Uterus (tissue), 2 donors: ENCODE results near the gene DYNLT1.

ENCODE experiments used
- POLR2A ChIP-seq, 2 donors: fragments of 450-650 bp; IDR thresholded peaks; one replicate each; pipeline ENCODE4 v1.6.1; 2016; ENCODE audit warnings: antibody characterized with exemption in 2 of 2, mild to moderate bottlenecking in 1 of 2, moderate library complexity in 1 of 2
- TF ChIP-seq, protein P1 (sequence below), 4 experiments: fragments of 200-600 bp in 2 of 4; fragments of 450-650 bp in 2 of 4; sonication (generic) in 2 of 4; IDR thresholded peaks; one replicate each; pipeline ENCODE4 v1.5.1; 2016 to 2019; ENCODE audit warnings: antibody characterized with exemption in 4 of 4, mild to moderate bottlenecking in 2 of 4, moderate library complexity in 1 of 4

DNA sequence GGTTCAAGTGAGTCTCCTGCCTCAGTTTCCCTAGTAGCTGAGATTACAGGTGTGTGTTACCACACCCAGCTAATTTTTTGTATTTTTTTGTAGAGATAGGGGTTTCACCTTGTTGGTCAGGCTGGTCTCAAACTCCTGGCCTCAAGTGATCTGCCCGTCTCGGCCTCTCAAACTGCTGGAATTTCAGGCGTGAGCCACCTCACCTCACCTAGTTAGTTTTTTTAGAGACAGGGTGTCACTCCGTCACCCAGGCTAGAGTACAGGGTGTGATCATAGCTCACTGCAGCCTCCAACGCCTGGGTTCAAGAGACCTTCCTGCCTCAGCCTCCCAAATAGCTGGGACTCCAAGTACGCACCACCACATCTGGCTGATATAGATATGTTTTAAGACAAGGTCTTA, 28.2 kb upstream of the DYNLT1 start:
- TF ChIP-seq, protein P1, sequence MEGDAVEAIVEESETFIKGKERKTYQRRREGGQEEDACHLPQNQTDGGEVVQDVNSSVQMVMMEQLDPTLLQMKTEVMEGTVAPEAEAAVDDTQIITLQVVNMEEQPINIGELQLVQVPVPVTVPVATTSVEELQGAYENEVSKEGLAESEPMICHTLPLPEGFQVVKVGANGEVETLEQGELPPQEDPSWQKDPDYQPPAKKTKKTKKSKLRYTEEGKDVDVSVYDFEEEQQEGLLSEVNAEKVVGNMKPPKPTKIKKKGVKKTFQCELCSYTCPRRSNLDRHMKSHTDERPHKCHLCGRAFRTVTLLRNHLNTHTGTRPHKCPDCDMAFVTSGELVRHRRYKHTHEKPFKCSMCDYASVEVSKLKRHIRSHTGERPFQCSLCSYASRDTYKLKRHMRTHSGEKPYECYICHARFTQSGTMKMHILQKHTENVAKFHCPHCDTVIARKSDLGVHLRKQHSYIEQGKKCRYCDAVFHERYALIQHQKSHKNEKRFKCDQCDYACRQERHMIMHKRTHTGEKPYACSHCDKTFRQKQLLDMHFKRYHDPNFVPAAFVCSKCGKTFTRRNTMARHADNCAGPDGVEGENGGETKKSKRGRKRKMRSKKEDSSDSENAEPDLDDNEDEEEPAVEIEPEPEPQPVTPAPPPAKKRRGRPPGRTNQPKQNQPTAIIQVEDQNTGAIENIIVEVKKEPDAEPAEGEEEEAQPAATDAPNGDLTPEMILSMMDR (IDR thresholded peaks at IDR 0.05) = no peak
- no peak for TF ChIP-seq POLR2A (IDR thresholded peaks at IDR 0.05)
